CD4-positive, alpha-beta T cell treated with Interleukin-1 beta for 1 hour (primary cell): ENCODE results near the gene TSPYL2.

Experiments used
- DNase-seq, 2 donors: peaks; one replicate each; pipeline ENCODE4 v3.0.0-alpha.2; 2020 to 2022

Gene TSPYL2

GRCh38 chrX:53080628-53081580, 1.3 kb upstream of the TSPYL2 start:
- peak; percentile 40 to 46 for DNase-seq

DNA sequence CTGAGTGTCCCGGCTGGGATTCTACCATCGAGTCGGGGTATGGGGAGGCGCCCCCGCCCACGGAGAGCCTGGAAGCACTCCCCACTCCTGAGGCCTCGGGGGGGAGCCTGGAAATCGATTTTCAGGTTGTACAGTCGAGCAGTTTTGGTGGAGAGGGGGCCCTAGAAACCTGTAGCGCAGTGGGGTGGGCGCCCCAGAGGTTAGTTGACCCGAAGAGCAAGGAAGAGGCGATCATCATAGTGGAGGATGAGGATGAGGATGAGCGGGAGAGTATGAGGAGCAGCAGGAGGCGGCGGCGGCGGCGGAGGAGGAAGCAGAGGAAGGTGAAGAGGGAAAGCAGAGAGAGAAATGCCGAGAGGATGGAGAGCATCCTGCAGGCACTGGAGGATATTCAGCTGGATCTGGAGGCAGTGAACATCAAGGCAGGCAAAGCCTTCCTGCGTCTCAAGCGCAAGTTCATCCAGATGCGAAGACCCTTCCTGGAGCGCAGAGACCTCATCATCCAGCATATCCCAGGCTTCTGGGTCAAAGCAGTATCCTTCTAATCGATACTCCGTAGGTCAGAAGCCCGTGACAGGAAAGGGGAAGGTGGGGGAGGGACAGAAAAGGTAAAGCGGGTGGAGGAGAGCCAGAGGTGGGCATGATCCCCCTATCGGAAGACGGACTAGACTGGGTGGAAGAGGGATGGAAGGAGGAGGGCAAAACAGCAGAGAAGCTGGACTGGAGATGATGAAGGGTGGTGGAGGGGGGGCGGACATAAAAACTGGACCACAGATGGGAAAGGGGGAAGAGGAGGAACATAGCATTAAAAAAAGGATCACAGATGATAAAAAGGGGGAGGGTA, 828 bp downstream of the TSPYL2 start:
- DNase-seq = no peak

- DNase-seq = peak in 1 of 2 donors; percentile 27
Measured at GRCh38 chrX:53084043-53084570, 1.9 kb downstream of the TSPYL2 start.

- DNase-seq = no peak
Measured at GRCh38 chrX:53084863-53085262, 2.7 kb downstream of the TSPYL2 start.

- DNase-seq = peak; percentile 32 to 35
Measured at GRCh38 chrX:53085661-53086229, 3.6 kb downstream of the TSPYL2 start.

- no peak for DNase-seq
Measured at GRCh38 chrX:53086464-53086863, 4.3 kb downstream of the TSPYL2 start.

GRCh38 chrX:53087388-53087831, 5.2 kb downstream of the TSPYL2 start:
- no peak for DNase-seq

- DNase-seq = peak; percentile 90 to 91
Measured at GRCh38 chrX:53088136-53088974, 6.2 kb downstream of the TSPYL2 start.

GRCh38 chrX:53089224-53089842, 7.2 kb downstream of the TSPYL2 start:
- DNase-seq = peak; percentile 60 to 70

DNA sequence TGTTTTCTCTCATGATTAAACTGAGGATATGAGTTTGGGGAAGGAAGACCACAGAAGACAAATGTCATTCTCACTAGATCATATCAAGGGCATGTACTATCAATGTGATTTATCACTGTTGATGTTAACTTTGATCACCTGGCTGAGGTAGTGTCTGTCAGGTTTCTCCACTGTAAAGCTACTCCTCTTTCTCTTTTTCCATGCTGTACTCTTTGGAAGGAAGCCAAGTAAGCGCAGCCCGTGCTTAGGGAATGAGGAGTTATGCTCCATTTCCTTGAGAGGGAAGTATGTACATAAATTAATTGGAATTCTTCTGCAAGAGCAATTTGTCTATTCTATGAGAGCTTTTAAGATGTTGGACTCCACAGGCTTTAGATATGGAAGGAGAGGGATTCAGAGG, 7.8 kb downstream of the TSPYL2 start:
- DNase-seq = no peak

- no peak for DNase-seq
Measured at GRCh38 chrX:53091354-53091753, 9.2 kb downstream of the TSPYL2 start.

DNA sequence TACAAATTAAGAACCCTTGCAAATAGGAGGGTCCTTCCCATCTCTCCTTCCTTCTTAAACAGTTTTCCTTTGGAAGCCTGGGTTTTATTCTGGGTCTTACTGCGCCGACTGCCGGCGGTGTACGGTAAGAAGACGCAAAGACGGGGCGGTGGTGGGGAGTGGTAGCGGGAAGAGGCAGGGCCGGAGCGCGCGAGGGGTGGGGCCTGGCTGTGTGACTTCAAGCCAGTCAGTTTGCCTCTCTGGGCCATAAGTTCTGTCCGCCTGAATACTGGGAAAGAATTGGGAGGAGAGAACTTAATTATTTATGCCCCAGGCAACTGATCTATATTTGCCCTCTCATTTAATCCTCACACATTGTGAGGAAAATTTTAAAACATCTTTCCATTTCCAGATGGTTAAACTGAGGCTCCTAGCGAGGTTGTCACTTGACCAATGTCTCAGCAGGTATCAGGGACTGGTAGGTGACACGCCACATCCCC, 11.0 kb downstream of the TSPYL2 start:
- DNase-seq = peak; percentile 75 to 76

DNA sequence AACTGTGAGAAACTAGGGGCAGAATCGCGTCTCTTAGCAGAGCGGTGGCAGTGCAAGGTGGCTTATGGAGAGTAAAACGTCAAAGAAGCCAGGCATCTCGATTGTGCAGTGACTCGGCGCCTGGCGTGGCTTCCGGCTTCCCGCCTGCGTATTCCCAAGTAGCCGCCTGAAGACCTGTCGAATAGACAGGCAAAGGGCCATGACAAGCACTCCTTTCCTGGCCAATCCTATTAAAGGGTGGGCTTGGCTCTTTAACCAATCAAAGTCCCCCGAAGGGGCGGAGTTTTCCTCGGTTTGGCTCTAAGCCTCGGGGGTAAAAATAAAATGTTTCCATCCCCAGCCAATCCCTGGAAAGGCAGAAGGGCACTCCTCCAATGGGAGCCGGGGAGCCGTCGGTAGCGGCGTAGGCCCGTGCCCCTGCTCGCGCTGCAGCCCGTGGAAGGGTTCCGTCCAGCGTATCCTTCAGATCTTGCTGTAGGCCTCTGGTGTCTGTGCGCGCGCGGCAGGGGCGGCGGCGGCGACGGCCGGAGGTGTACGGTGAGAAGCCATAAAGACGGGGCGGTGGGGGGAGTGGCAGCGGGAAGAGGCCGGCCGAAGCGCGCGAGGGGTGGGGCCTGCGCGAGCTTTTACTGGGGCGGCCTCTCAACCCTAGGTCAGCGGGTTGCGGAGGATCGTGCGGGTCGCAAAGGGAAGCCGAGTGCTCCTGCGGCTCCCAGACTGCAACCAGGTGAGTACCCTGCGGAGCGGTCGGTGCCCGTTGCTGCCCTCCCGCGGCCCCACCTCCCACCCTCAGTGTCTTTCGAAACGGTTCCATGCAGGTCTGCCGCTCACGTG, 11.8 kb downstream of the TSPYL2 start, which contains the start of gene KANTR:
KANTR (plus strand) TSS at position 395 of the 834 bp plus-strand sequence. CDS start 30,131 bp downstream, outside the sequence.
- peak; percentile 84 to 89 for DNase-seq

GRCh38 chrX:53094582-53094905, 12.4 kb downstream of the TSPYL2 start:
- no peak for DNase-seq

DNA sequence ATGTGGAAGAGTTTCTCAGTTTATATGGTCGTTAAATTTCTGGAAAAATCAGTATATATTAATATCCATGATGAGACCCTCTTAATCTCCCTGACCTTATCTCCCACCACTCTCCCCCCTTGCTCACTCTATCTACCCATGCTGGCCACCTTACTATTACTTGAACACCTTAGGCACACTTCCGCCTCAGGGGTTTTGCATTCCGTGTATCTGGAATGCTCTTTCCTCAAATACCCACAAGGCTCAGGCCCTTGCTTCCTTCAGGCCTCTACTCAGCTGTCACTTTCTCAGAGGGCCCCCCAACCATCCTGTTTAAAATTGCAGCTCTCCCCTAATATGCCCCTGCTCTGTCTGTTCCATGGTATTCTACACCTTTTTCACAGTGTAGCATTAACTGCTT, 13.6 kb downstream of the TSPYL2 start:
- no peak for DNase-seq

DNA sequence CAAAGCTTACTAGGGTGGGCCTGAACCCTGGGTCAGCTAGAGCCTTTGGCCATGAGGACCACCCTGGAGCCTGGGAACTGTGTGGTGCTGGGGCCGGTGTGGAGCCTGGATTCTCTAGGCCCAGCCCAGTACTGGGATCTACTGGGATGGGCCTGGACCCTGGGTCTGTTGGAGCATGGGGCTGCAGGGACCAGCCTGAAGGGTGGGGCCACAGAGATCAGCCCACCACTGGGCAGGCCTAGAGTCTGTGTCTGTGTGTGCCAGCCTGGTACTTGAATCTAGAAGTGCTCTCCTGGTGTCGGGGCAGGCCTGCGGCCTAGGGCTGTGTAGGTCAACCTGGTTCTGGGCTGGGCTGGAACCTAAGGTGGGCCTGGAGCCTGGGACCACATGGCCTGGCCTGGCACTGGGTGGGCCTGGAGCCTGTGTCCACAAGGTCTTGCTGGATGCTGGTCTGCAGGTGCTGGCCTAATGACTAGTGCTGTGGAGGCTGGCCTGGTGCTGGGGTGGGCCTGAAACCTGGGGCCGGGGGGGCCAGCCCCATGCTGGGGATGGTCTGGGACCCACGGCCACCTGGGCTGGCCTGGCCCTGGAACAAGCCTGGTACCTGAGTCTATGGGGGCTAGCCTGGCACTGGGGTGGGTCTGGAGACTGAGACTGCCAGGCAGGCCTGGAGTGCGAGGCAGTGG, 32.8 kb downstream of the TSPYL2 start:
- DNase-seq = no peak

GRCh38 chrX:53115550-53115874, 33.3 kb downstream of the TSPYL2 start:
- DNase-seq = no peak

DNA sequence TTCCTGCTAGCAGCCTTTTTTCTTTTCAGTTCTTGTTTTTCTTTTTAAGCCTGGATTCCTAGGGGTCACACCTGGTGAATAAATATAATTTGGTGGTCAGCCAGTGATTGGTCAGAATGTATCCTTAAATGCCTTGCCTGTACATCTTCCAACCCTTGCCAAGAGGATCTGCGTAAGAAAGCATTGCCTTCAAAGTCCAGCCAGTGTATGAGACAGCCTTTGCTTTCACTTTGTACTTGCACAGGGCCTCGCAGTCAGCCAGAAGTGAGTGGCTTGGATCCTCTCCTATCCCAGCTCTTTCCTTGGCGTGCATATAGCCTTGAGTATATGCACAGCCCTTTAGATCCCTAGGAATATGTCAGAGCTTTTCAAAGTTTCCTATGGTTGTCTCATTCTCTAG, 33.9 kb downstream of the TSPYL2 start:
- no peak for DNase-seq

DNA sequence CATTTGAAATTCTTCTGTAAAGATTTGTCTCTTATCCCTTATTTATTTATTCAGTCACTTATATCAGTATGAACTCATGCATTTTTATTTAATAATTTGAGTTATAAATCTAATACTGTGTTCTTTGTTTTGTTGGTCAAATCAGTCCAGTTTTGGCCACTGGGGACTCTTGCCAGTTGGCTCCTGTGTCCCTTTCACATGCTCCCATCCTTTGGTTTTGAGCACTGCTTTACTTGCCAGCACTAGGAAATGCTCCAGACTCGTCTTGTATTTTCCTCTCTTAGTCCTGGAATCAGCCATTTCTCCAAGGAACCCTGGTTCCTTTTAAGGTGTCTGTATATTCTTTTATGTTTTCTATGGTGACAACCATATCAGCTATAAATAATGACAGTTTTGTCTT, 39.8 kb downstream of the TSPYL2 start:
- no peak for DNase-seq

- DNase-seq = no peak
Measured at GRCh38 chrX:53125506-53125905, 43.3 kb downstream of the TSPYL2 start.
